ENCODE measurements around the gene CFAP58.

CFAP58 gene, protein sequence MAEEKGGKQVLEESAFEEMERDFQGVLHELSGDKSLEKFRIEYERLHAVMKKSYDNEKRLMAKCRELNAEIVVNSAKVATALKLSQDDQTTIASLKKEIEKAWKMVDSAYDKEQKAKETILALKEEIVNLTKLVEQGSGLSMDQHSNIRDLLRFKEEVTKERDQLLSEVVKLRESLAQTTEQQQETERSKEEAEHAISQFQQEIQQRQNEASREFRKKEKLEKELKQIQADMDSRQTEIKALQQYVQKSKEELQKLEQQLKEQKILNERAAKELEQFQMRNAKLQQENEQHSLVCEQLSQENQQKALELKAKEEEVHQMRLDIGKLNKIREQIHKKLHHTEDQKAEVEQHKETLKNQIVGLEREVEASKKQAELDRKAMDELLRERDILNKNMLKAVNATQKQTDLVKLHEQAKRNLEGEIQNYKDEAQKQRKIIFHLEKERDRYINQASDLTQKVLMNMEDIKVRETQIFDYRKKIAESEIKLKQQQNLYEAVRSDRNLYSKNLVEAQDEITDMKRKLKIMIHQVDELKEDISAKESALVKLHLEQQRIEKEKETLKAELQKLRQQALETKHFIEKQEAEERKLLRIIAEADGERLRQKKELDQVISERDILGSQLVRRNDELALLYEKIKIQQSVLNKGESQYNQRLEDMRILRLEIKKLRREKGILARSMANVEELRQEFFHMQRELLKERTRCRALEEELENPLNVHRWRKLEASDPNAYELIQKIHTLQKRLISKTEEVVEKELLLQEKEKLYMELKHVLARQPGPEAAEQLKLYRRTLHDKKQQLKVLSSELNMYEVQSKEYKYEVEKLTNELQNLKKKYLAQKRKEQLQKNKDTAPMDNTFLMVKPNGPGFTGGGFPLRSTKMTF

GRCh38 chr10:104353325-104354048, at the start of gene CFAP58:
CFAP58 (plus strand) TSS chr10:104353833; CDS start chr10:104353898, 65 bp downstream.
- DNase-seq (ENCODE audit: low read depth in 2 of 2) = peak; percentile 83 to 85

GRCh38 chr10:104304356-104304745, 49.3 kb upstream of the CFAP58 start:
- no peak for DNase-seq (ENCODE audit: low read depth in 2 of 2)

GRCh38 chr10:104304927-104305326, 48.7 kb upstream of the CFAP58 start:
- no peak for DNase-seq (ENCODE audit: low read depth in 2 of 2)

DNA sequence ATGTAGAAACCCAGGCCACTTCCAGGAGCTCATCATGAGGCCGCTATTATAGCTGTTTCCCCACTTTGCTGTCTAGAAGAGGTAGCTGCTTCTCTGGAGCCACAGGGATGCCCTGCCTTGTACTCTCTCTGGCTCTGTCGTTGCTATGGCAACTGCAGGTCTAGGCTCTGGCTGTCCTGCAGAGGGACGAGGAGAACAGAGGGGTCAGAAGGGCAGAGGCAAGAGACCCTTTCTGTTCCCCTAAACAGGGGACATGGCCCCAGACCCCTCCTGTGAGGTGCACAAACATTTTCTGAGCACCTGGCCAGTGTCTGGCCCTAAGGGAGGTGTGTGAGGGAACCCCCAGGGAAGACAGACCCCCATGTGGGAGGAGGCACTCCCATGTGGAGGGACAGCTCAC, 46.7 kb upstream of the CFAP58 start:
- no peak for DNase-seq (ENCODE audit: low read depth in 2 of 2)

- no peak for DNase-seq (ENCODE audit: low read depth in 2 of 2)
These were observed 45.8 kb upstream of the CFAP58 start for GRCh38 chr10:104307576-104308438.

DNA sequence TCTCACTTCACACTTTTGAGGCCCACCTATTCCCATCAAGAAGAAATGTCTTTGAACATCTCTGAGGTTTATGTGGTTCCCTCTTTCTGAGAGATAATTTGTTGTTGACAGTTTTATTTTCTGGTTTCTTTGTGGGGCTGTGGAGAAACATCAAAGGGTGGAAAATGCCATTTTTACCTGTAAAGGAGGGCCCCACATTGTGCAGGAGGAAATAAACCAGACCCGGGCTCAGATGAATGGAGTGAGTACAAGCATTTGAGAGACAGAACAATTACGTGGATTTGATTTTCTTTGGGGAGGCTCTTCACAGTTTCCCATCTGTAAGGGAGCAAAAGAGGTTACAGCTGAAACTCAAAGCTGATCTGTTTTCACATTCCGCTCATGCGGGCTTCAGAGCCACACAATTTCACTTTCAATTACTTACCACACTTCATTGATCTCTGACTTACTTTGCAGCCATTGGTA, 45.2 kb upstream of the CFAP58 start:
- no peak for DNase-seq (ENCODE audit: low read depth in 2 of 2)

GRCh38 chr10:104309980-104310978, 43.4 kb upstream of the CFAP58 start:
- no peak for DNase-seq (ENCODE audit: low read depth in 2 of 2)

DNA sequence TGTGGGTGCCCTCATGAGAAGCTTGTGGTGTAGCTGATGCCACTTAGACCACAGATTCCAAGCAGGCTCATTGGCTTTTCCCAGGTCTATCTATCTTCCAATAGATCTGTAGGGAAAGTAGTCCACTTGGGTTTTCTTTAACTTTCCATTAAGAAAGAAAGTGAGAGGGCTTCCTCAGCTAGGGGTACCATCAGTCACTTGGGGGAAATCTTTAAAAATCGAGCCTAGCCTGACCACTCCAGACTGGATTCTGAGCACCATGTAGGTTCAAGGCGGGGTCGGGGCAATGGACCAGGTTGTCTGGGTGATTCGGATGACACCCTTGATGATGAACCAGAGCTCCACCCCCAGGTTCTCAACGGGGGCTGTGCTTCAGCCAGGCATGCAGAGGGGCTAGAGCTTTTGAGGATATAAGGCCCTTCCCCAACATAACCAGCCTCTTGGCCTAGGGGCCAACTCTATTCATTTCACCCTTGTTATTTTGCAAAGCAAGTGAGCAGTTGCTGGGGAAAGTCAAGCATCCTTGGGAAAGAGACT, 42.4 kb upstream of the CFAP58 start:
- DNase-seq (ENCODE audit: low read depth in 2 of 2) = no peak

DNA sequence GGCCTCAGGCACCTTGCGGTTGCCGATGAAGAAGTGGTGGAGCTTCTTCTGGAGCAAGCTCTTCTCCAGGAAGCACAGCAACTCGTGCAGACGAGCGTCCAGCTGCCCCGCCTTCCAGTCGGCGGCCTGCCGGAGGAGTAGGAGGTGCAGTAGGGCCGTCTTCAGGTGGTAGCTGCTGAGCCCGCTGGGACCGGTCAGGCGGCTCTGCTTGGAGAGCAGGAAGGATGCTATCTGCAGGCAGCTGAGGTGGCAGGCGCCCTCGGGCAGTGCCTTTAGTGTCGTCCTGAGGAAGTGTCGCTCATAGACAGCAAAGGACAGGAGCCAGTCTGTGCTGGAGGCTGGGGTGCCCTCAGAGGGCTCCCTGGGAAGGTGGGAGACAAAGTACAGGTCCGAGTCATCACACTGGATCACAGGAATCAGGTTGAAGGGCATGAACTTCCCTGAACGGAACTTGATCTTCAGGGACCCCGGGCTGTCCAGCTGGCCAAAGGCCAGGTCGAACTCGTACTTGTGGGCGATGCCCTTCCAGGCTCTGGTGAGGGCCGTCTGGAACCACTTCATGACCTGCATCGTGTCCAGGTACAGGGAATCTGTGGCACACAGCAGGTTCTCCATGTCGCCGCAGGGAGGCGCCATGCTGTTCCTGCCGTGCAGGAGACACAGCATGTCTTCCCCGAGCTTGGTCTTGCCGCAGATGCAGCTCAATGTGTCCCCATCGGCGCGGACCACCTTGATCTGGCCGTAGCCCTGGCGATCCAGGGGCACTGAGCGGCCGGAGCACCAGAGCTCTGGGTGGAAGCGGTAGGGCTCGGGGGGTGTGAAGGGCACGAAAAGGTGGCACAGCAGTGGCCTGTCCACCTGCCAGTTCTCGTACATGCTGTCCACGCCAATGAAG, 38.8 kb upstream of the CFAP58 start:
- DNase-seq (ENCODE audit: low read depth in 2 of 2) = no peak

- no peak for DNase-seq (ENCODE audit: low read depth in 2 of 2)
These were observed 38.1 kb upstream of the CFAP58 start for GRCh38 chr10:104315486-104315921.

- no peak for DNase-seq (ENCODE audit: low read depth in 2 of 2)
These were observed 37.1 kb upstream of the CFAP58 start for GRCh38 chr10:104316321-104317099.

DNA sequence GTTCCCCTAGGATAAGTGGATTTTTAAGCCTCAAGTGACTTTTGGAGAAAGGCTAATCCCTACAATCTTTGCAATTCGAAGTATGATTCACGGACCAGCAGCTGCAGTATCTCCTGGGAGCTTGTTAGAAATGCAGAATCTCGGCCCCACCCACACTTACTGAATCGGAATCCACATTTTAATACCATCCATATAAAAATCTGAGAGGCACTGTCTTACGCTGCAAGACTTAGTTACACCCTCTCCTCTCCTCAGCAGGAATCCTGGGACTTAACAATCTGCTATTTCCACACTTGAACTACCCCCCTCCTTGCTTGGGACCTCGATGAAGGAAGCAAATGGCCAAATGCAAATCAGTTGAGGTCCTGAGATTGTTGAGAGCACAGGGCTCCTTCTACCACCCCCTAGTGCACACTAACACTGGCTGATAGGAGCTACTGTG, 36.3 kb upstream of the CFAP58 start:
- no peak for DNase-seq (ENCODE audit: low read depth in 2 of 2)

DNA sequence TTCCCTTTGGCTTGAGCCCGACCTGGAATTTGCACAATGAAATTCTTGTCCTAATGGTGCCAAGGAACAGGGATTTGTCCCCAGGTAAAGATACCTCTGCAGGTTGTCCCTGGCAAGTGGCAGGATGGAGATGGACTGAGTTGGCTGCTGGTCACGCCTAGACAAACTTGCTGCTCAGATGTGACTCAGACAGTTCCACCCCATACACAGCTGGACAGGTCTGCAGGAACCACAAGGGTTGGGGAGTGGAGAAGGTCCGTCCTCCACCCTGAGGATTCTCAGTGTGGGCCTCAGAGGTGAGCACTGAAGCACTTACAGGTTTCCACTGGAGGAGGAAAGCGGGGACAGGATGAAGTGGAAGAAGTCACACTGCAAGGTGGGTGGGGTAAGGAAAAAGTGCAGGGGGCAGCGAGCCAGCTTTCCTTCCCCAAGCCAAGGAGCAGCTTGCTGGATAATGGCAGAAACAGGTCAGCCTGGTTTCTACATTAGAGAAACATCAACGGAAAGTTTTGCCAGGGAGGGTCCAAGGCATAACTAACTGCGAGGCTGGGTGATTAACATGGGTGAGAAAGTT, 35.8 kb upstream of the CFAP58 start:
- DNase-seq (ENCODE audit: low read depth in 2 of 2) = no peak

- DNase-seq (ENCODE audit: low read depth in 2 of 2) = no peak
These were observed 35.3 kb upstream of the CFAP58 start for GRCh38 chr10:104318326-104318725.

- no peak for DNase-seq (ENCODE audit: low read depth in 2 of 2)
These were observed 34.6 kb upstream of the CFAP58 start for GRCh38 chr10:104318810-104319741.

- no peak for DNase-seq (ENCODE audit: low read depth in 2 of 2)
These were observed 32.4 kb upstream of the CFAP58 start for GRCh38 chr10:104321226-104321625.
